Measurements from ENCODE around the gene PHTF2.
"Not testable (repeated sequence)": the region's sequence is repeated elsewhere in the genome, so short reads cannot be mapped to it uniquely, and the experiment has no call there.

The PHTF2 gene

GRCh38 chr7:77985974-77986339, 187.4 kb downstream of the PHTF2 start:
- TF ChIP-seq, protein P1, sequence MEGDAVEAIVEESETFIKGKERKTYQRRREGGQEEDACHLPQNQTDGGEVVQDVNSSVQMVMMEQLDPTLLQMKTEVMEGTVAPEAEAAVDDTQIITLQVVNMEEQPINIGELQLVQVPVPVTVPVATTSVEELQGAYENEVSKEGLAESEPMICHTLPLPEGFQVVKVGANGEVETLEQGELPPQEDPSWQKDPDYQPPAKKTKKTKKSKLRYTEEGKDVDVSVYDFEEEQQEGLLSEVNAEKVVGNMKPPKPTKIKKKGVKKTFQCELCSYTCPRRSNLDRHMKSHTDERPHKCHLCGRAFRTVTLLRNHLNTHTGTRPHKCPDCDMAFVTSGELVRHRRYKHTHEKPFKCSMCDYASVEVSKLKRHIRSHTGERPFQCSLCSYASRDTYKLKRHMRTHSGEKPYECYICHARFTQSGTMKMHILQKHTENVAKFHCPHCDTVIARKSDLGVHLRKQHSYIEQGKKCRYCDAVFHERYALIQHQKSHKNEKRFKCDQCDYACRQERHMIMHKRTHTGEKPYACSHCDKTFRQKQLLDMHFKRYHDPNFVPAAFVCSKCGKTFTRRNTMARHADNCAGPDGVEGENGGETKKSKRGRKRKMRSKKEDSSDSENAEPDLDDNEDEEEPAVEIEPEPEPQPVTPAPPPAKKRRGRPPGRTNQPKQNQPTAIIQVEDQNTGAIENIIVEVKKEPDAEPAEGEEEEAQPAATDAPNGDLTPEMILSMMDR (IDR thresholded peaks at IDR 0.05; ENCODE audit: control insufficient read depth, extremely low read depth, insufficient read depth): no peak
- no peak for DNase-seq (ENCODE audit: low read depth)
- no peak overlapping the region for H3K4me3 ChIP-seq (ENCODE audit: low read depth, low read length)

DNA sequence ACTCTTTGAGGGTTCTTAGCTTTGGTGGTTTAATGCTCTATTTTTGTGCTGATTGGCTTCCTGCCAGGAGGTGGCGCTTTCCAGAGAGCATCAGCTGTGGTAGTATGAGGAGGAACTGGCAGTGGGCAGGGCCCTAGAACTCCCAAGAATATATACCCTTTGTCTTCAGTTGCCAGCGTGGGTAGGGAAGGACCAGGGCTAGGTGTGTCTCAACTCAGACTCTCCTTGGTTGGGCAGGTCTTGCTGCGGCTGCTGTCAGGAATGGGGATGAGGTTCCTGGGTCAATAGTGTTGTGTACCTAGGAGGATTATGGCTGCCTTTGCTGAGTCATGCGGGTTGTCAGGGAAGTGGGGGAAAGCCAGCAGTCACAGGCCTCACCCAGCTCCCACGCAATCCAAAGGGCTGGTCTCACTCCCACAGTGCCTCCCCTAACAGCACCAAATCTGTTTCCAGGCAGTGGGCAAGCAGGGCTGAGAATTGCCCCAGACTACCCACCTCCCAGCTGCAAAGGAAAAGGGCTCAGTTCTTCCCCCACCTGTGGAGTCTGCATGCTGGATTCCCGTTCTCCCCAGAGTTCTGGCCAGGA, 191.5 kb downstream of the PHTF2 start:
- TF ChIP-seq, protein P1 (IDR thresholded peaks at IDR 0.05; ENCODE audit: control insufficient read depth, extremely low read depth, insufficient read depth): no peak
- no peak for DNase-seq (ENCODE audit: low read depth)
- H3K4me3 ChIP-seq (ENCODE audit: low read depth, low read length): no peak overlapping the region

- no peak overlapping the region for H3K4me3 ChIP-seq (ENCODE audit: low read depth, low read length)
- TF ChIP-seq, protein P1 (IDR thresholded peaks at IDR 0.05; ENCODE audit: control insufficient read depth, extremely low read depth, insufficient read depth): no peak
- no peak for DNase-seq (ENCODE audit: low read depth)
These were observed 193.1 kb downstream of the PHTF2 start for GRCh38 chr7:77991656-77992055.

- H3K4me3 ChIP-seq (ENCODE audit: low read depth, low read length): no peak overlapping the region
- TF ChIP-seq, protein P1 (IDR thresholded peaks at IDR 0.05; ENCODE audit: control insufficient read depth, extremely low read depth, insufficient read depth): no peak
- DNase-seq (ENCODE audit: low read depth): no peak
These were observed 195.3 kb downstream of the PHTF2 start for GRCh38 chr7:77993838-77994237.

DNA sequence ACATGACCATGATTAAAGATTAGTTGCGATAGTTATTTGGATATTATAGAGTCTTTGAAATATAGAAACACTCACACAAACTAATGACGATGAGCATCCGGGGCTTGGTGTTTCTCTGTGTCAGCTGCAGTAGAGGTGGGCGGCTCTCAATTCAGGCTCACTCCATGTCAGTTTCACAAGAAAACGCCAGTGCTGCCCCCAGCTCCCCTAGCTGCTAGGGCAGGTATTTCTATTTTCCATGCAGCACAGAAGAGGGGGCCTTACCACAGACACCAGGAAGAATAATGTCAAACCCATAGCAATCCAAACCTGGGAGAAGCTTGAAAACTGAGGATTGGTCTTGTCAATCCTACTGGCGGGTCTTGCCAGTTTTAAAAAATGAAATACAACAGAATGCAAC, 197.1 kb downstream of the PHTF2 start:
- no peak for DNase-seq (ENCODE audit: low read depth)
- TF ChIP-seq, protein P1 (IDR thresholded peaks at IDR 0.05; ENCODE audit: control insufficient read depth, extremely low read depth, insufficient read depth): no peak

DNA sequence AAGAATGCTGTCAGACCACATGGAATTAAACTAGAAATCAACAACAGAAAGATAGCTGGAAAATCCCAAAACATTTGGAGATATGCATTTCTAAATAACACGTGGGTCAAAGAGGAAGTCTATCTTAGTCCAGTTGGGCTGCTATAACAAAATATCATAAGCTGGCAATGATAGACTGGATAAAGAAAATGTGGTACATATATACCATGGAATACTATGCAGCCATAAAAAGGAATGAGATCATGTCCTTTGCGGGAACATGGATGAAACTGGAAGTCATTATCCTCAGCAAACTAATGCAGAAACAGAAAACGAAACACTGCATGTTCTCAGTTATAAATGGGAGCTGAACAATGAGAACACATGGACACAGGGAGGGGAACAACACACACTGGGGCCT, 200.6 kb downstream of the PHTF2 start:
- DNase-seq (ENCODE audit: low read depth); H3K4me3 ChIP-seq (ENCODE audit: low read depth, low read length): not testable (repeated sequence)

More for the DNA sequence above, 197.1 kb downstream of the PHTF2 start:
- no peak overlapping the region for H3K4me3 ChIP-seq (ENCODE audit: low read depth, low read length)

DNA sequence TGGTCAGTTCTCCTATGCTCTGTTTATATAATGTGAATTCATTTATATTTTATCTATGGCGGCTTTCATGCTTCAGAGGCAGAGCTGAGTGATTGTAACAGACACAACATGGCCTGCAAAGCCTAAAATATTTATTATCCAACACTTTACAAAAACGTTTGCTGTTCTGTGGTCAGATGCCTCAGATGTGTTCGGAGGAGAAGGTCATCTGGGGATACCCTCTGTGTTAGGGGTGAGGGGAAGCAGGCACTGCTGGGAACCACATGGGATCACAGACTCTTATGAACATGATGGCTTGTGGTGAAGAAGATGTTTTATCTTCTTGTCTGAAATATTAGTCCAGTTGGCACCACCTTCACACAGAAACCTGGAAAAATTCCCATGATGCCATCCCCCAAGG, 203.4 kb downstream of the PHTF2 start:
- no peak overlapping the region for H3K4me3 ChIP-seq (ENCODE audit: low read depth, low read length)
- TF ChIP-seq, protein P1 (IDR thresholded peaks at IDR 0.05; ENCODE audit: control insufficient read depth, extremely low read depth, insufficient read depth): no peak
- DNase-seq (ENCODE audit: low read depth): no peak

All from LNCaP clone FGC (cell line).